Neural cell (in vitro differentiated cells): ENCODE results near the gene KNL1. TPM values are rescaled to one million over a fixed set of nuclear protein-coding genes. Genes with fewer than 3 reads are reported as not detected.

ENCODE experiments used
- H2AFZ ChIP-seq: fragments of 200-600, 300-800 bp; sonication (generic), shearing (Covaris generic); 2 replicates; pipeline ENCODE4 v1.6.0; 2014; ENCODE audit warnings: low read depth, mild to moderate bottlenecking, antibody characterized with exemption, low read length, moderate library complexity
- H3F3A ChIP-seq: fragments of 200-600 bp; shearing (Covaris generic); 2 replicates; pipeline ENCODE4 v1.6.1; 2016; ENCODE audit warnings: mild to moderate bottlenecking, moderate library complexity, mixed read lengths, antibody characterized with exemption, low read length; ENCODE audit not compliant: insufficient read depth, poor library complexity, severe bottlenecking
- H3K27ac ChIP-seq: fragments of 200-600, 300-800 bp; sonication (generic), shearing (Covaris generic); 2 replicates; pipeline ENCODE4 v1.5.1; 2014; ENCODE audit warnings: mild to moderate bottlenecking, low read length, moderate library complexity
- H3K27me3 ChIP-seq: fragments of 300-800, 200-600 bp; sonication (generic), shearing (Covaris generic); 2 replicates; pipeline ENCODE4 v1.6.0; 2014; ENCODE audit warnings: mild to moderate bottlenecking, low read depth, low read length, moderate library complexity; ENCODE audit not compliant: insufficient read depth
- H3K36me3 ChIP-seq: fragments of 300-800, 200-600 bp; sonication (generic), shearing (Covaris generic); 2 replicates; pipeline ENCODE4 v1.5.1; 2014; ENCODE audit warnings: mild to moderate bottlenecking, antibody characterized with exemption, low read length, moderate library complexity; ENCODE audit not compliant: insufficient read depth
- H3K4me2 ChIP-seq: fragments of 300-800, 200-600 bp; sonication (generic), shearing (Covaris generic); 2 replicates; pipeline ENCODE4 v1.6.0; 2014; ENCODE audit warnings: mild to moderate bottlenecking, low read length
- H3K4me3 ChIP-seq: fragments of 300-800, 200-600 bp; sonication (generic), shearing (Covaris generic); 2 replicates; pipeline ENCODE4 v1.5.1; 2014; ENCODE audit warnings: mild to moderate bottlenecking, low read length, moderate library complexity
- H3K79me2 ChIP-seq: fragments of 200-600 bp; shearing (Covaris generic); replicated peaks from 2 replicates; pipeline ENCODE4 v1.6.0; 2014; ENCODE audit warnings: mild to moderate bottlenecking, low read length, moderate library complexity; ENCODE audit not compliant: insufficient read depth
- H3K9ac ChIP-seq: fragments of 300-800, 200-600 bp; sonication (generic), shearing (Covaris generic); 2 replicates; pipeline ENCODE4 v1.6.1; 2016; ENCODE audit warnings: mild to moderate bottlenecking, low read length, mixed read lengths
- H3K9me2 ChIP-seq: fragments of 200-600 bp; shearing (Covaris generic); 2 replicates; pipeline ENCODE4 v1.6.1; 2016; ENCODE audit warnings: mild to moderate bottlenecking, low read length, mixed read lengths; ENCODE audit not compliant: insufficient read depth
- H3K9me3 ChIP-seq: fragments of 200-600, 300-800 bp; sonication (generic), shearing (Covaris generic); 2 replicates; pipeline ENCODE4 v1.6.1; 2016; ENCODE audit warnings: mild to moderate bottlenecking, mixed run types, low read length, moderate library complexity, mixed read lengths
- H4K20me1 ChIP-seq: fragments of 200-600 bp; shearing (Covaris generic); 2 replicates; pipeline ENCODE4 v1.6.1; 2016; ENCODE audit warnings: mild to moderate bottlenecking, mixed run types; ENCODE audit not compliant: insufficient read depth
- CTCF ChIP-seq: fragments of 450-650 bp; IDR thresholded peaks from 2 replicates; pipeline ENCODE4 v1.5.1; 2014; ENCODE audit warnings: antibody characterized with exemption, mild to moderate bottlenecking, moderate library complexity; ENCODE audit not compliant: poor library complexity, severe bottlenecking
- EP300 ChIP-seq: fragments of 450-650 bp; conservative IDR thresholded peaks from 2 replicates; pipeline ENCODE4 v1.6.1; 2014; ENCODE audit warnings: antibody characterized with exemption, mild to moderate bottlenecking, moderate library complexity; ENCODE audit not compliant: poor library complexity, severe bottlenecking
- EZH2 ChIP-seq: fragments of 200-600, 300-800 bp; shearing (Covaris generic), sonication (generic); IDR thresholded peaks from 2 replicates; pipeline ENCODE4 v1.6.1; 2014; ENCODE audit warnings: antibody characterized with exemption, low read length, borderline replicate concordance, mild to moderate bottlenecking; ENCODE audit not compliant: insufficient read depth, poor library complexity, severe bottlenecking
- MXI1 ChIP-seq: fragments of 450-650 bp; conservative IDR thresholded peaks from 2 replicates; pipeline ENCODE4 v1.6.1; 2014; ENCODE audit warnings: antibody characterized with exemption, mild to moderate bottlenecking; ENCODE audit not compliant: poor library complexity, severe bottlenecking
- POLR2AphosphoS5 ChIP-seq: IDR thresholded peaks from 2 replicates; pipeline ENCODE4 v1.6.1; 2012
- RAD21 ChIP-seq: fragments of 450-650 bp; conservative IDR thresholded peaks from 2 replicates; pipeline ENCODE4 v1.6.1; 2014; ENCODE audit warnings: antibody characterized with exemption, mild to moderate bottlenecking, moderate library complexity
- REST ChIP-seq: IDR thresholded peaks from 2 replicates; pipeline ENCODE4 v1.6.1; 2012; ENCODE audit warnings: borderline replicate concordance
- SMC3 ChIP-seq: fragments of 450-650 bp; conservative IDR thresholded peaks from 2 replicates; pipeline ENCODE4 v1.6.1; 2014; ENCODE audit warnings: antibody characterized with exemption, mild to moderate bottlenecking, moderate library complexity; ENCODE audit not compliant: poor library complexity
- TAF1 ChIP-seq: IDR thresholded peaks from 2 replicates; pipeline ENCODE4 v1.6.1; 2012; ENCODE audit warnings: low read depth
- polyA plus RNA-seq: library from polyadenylated mRNA; depleted of rRNA; stranded (reverse); fragments of >200 nt; gene quantifications from 2 replicates; pipeline ENCODE4 v1.2.3, GENCODE V29; 2014
- small RNA-seq, 3 experiments: library from RNA; depleted of rRNA; stranded (forward); fragments of <200 nt; gene quantifications; one replicate each; pipeline ENCODE3, GENCODE V24; 2012

Gene KNL1
- polyA plus RNA-seq, 1 donor from 2014 or later, result 2.4 TPM

- Histone ChIP-seq H3K9me3 (no peaks in the 10 kb centered on the region), H3F3A (no peaks in the 10 kb centered on the region), H3K27ac (no peak overlapping the region), H3K36me3 (no peaks in the 10 kb centered on the region), H2AFZ (no peak overlapping the region), H3K4me2 (no peak overlapping the region), H3K79me2 (no peaks in the 10 kb centered on the region), H3K9ac (no peak overlapping the region), H4K20me1 (no peaks in the 10 kb centered on the region), H3K4me3 (no peak overlapping the region), H3K27me3 (no peaks in the 10 kb centered on the region), H3K9me2 (no peaks in the 10 kb centered on the region)
- TF ChIP-seq POLR2AphosphoS5 (no peak), CTCF (peak; percentile 31), RAD21 (peak; percentile 42), EZH2 (no peak)
Measured at GRCh38 chr15:40702077-40702476, 108.0 kb downstream of the KNL1 start.

- Histone ChIP-seq H3F3A (no peaks in the 10 kb centered on the region), H3K9me3 (no peaks in the 10 kb centered on the region), H3K27me3 (no peaks in the 10 kb centered on the region), H3K36me3 (no peaks in the 10 kb centered on the region), H3K79me2 (no peaks in the 10 kb centered on the region), H4K20me1 (no peaks in the 10 kb centered on the region), H3K9me2 (no peaks in the 10 kb centered on the region), H3K9ac (no peak overlapping the region), H2AFZ (no peak overlapping the region), H3K4me3 (no peak overlapping the region), H3K4me2 (no peak overlapping the region), H3K27ac (no peak overlapping the region)
- TF ChIP-seq EP300 (no peak), TAF1 (no peak), RAD21 (no peak), MXI1 (no peak), EZH2 (no peak), CTCF (no peak), SMC3 (no peak), POLR2AphosphoS5 (no peak), REST (no peak)
Measured at GRCh38 chr15:40706121-40706520, 112.1 kb downstream of the KNL1 start.

Small RNA genes within 50 kb of the gene (small RNA-seq; reads per million reads assigned to genes)
- gene RF00017 (0 reads per million in 3 experiments), gene RN7SL376P (0 reads per million in 3 experiments)

Other genes with a start within 250 kb of the KNL1 start
- gene PHGR1, start 243.2 kb upstream of the KNL1 start, polyA plus RNA-seq, result not detected in 2 replicates
- gene DISP2, start 236.0 kb upstream of the KNL1 start, polyA plus RNA-seq, result 5.0 and 26.0 TPM in 2 replicates
- 34.6 and 38.3 TPM in 2 replicates for gene KNSTRN, start 211.5 kb upstream of the KNL1 start, polyA plus RNA-seq
- gene IVD, start 188.5 kb upstream of the KNL1 start, polyA plus RNA-seq, result 28.6 and 36.1 TPM in 2 replicates
- 22.8 and 24.3 TPM in 2 replicates for gene BAHD1, start 153.3 kb upstream of the KNL1 start, polyA plus RNA-seq
- 0.56 and 0.71 TPM in 2 replicates for gene CHST14, start 123.3 kb upstream of the KNL1 start, polyA plus RNA-seq
- gene CCDC32, start 29.2 kb upstream of the KNL1 start, polyA plus RNA-seq, result 28.4 and 34.2 TPM in 2 replicates
- 8.1 and 13.2 TPM in 2 replicates for gene RPUSD2, start 24.9 kb upstream of the KNL1 start, polyA plus RNA-seq
- 0.22 TPM in 1 of 2 replicates, not detected in the other for gene RAD51, start 100.9 kb downstream of the KNL1 start, polyA plus RNA-seq
- gene RMDN3, start 161.0 kb downstream of the KNL1 start, polyA plus RNA-seq, result 24.7 and 25.3 TPM in 2 replicates
- 7.2 and 17.3 TPM in 2 replicates for gene GCHFR, start 169.8 kb downstream of the KNL1 start, polyA plus RNA-seq
- not detected in 2 replicates for gene C15orf62, start 175.7 kb downstream of the KNL1 start, polyA plus RNA-seq
- 48.2 and 63.7 TPM in 2 replicates for gene ZFYVE19, start 212.8 kb downstream of the KNL1 start, polyA plus RNA-seq
- 68.5 and 79.6 TPM in 2 replicates for gene DNAJC17, start 213.2 kb downstream of the KNL1 start, polyA plus RNA-seq
- gene PPP1R14D, start 234.5 kb downstream of the KNL1 start, polyA plus RNA-seq, result not detected in 2 replicates
- gene SPINT1, start 249.8 kb downstream of the KNL1 start, polyA plus RNA-seq, result 0.18 and 0.68 TPM in 2 replicates